IMR-90 (cell line): ENCODE results near the gene PIM1. TPM values are rescaled to one million over a fixed set of nuclear protein-coding genes. Genes with fewer than 3 reads are reported as not detected.

ENCODE experiments used
- ATAC-seq: fragments of 200-7000 bp; cut with Tn5 transposase; 2 replicates; pipeline ENCODE4 v1.9.1; 2020; ENCODE audit warnings: low read depth, mild to moderate bottlenecking, moderate library complexity
- BruUV-seq: library from RNA; stranded (reverse); fragments of 400-500 nt; replicated peaks from 2 replicates; lab custom pipeline; 2021; lab: Mats Ljungman, UMichigan
- CTCF ChIA-PET: fragments of 300-600 bp; formaldehyde crosslinking; extraction: SDS; loops from one replicate; lab custom pipeline; 2021; ENCODE audit warnings: antibody characterized with exemption; lab: Yijun Ruan, JAX
- POLR2A ChIA-PET: fragments of 300-600 bp; sonication (Branson Sonifier 250); formaldehyde crosslinking; loops from one replicate; lab custom pipeline; 2022; ENCODE audit warnings: antibody characterized with exemption; ENCODE audit not compliant: unreplicated experiment; lab: Charles Lee
- DNase-seq: peaks from one replicate; pipeline ENCODE4 v3.0.0; 2013
- H2AFZ ChIP-seq: replicated peaks from 2 replicates; pipeline ENCODE3; 2013; ENCODE audit warnings: low read length, mild to moderate bottlenecking; ENCODE audit not compliant: poor library complexity
- H2AK5ac ChIP-seq: 2 replicates; pipeline ENCODE4 v1.6.1; 2013; ENCODE audit warnings: low read depth, low read length, inconsistent platforms
- H2AK9ac ChIP-seq: replicated peaks from 2 replicates; pipeline ENCODE3; 2013; ENCODE audit warnings: mild to moderate bottlenecking, low read depth, low read length, moderate library complexity; ENCODE audit not compliant: poor library complexity
- H2BK120ac ChIP-seq: 2 replicates; pipeline ENCODE4 v1.6.1; 2013; ENCODE audit warnings: low read depth, low read length, inconsistent platforms
- H2BK15ac ChIP-seq: 3 replicates; pipeline ENCODE4 v1.6.1; 2013; ENCODE audit warnings: low read depth, low read length, inconsistent platforms
- H2BK20ac ChIP-seq: 2 replicates; pipeline ENCODE4 v1.6.1; 2013; ENCODE audit warnings: low read depth, mild to moderate bottlenecking, inconsistent platforms, low read length, moderate library complexity
- H2BK5ac ChIP-seq: 2 replicates; pipeline ENCODE4 v1.6.1; 2013; ENCODE audit warnings: mild to moderate bottlenecking, low read depth, low read length, inconsistent platforms; ENCODE audit not compliant: poor library complexity, severe bottlenecking
- H3K14ac ChIP-seq: replicated peaks from 2 replicates; pipeline ENCODE4 v1.6.1; 2013; ENCODE audit warnings: low read depth, low read length, inconsistent platforms
- H3K18ac ChIP-seq: 2 replicates; pipeline ENCODE4 v1.6.1; 2013; ENCODE audit warnings: low read depth, low read length, control low read depth
- H3K23ac ChIP-seq: 2 replicates; pipeline ENCODE4 v1.6.1; 2013; ENCODE audit warnings: low read depth, low read length, inconsistent platforms
- H3K27ac ChIP-seq: 2 replicates; pipeline ENCODE4 v1.5.1; 2013; ENCODE audit warnings: mild to moderate bottlenecking, control low read depth, low read length; ENCODE audit not compliant: insufficient read depth
- H3K27me3 ChIP-seq: 2 replicates; pipeline ENCODE4 v1.6.1; 2013; ENCODE audit warnings: low read length; ENCODE audit not compliant: control insufficient read depth, insufficient read depth
- H3K36me3 ChIP-seq: 2 replicates; pipeline ENCODE4 v1.6.1; 2013; ENCODE audit warnings: low read length, mixed read lengths; ENCODE audit not compliant: control insufficient read depth, insufficient read depth
- H3K4ac ChIP-seq: 2 replicates; pipeline ENCODE4 v1.6.1; 2013; ENCODE audit warnings: low read depth, low read length, inconsistent platforms
- H3K4me1 ChIP-seq: 2 replicates; pipeline ENCODE4 v1.6.1; 2013; ENCODE audit warnings: low read length, mixed read lengths; ENCODE audit not compliant: control insufficient read depth, insufficient read depth
- H3K4me2 ChIP-seq: 2 replicates; pipeline ENCODE4 v1.6.1; 2013; ENCODE audit warnings: low read depth, mild to moderate bottlenecking, control low read depth, low read length, moderate library complexity
- H3K4me3 ChIP-seq: 2 replicates; pipeline ENCODE4 v1.5.1; 2013; ENCODE audit warnings: low read depth, mild to moderate bottlenecking, control low read depth, low read length, moderate library complexity; ENCODE audit not compliant: insufficient read depth
- H3K56ac ChIP-seq: 2 replicates; pipeline ENCODE4 v1.6.1; 2013; ENCODE audit warnings: low read length, inconsistent platforms; ENCODE audit not compliant: insufficient read depth; ENCODE audit errors: extremely low read depth
- H3K79me1 ChIP-seq, 2 experiments: 2 replicates each; pipeline ENCODE4 v1.6.1; 2013; ENCODE audit warnings: low read length in 2 of 2, inconsistent platforms in 1 of 2, low read depth in 1 of 2
- H3K9ac ChIP-seq: 2 replicates; pipeline ENCODE4 v1.6.1; 2013; ENCODE audit warnings: low read depth, low read length, control low read depth
- H3K9me1 ChIP-seq: 2 replicates; pipeline ENCODE4 v1.6.1; 2013; ENCODE audit warnings: low read length, inconsistent platforms; ENCODE audit not compliant: insufficient read depth
- H3K9me3 ChIP-seq: 2 replicates; pipeline ENCODE4 v1.6.1; 2013; ENCODE audit warnings: low read length; ENCODE audit not compliant: control insufficient read depth, insufficient read depth
- H4K20me1 ChIP-seq: 2 replicates; pipeline ENCODE4 v1.6.1; 2013; ENCODE audit warnings: low read length, inconsistent platforms; ENCODE audit not compliant: insufficient read depth
- H4K5ac ChIP-seq: 2 replicates; pipeline ENCODE4 v1.6.1; 2013; ENCODE audit warnings: mild to moderate bottlenecking, low read depth, low read length, control low read depth
- H4K8ac ChIP-seq, 2 experiments: 2 replicates each; pipeline ENCODE4 v1.6.1; 2013; ENCODE audit warnings: low read depth in 2 of 2, low read length in 2 of 2, control low read depth in 1 of 2, inconsistent platforms in 1 of 2
- H4K91ac ChIP-seq: 2 replicates; pipeline ENCODE4 v1.6.1; 2013; ENCODE audit warnings: low read depth, low read length, inconsistent platforms; ENCODE audit not compliant: insufficient read depth
- BHLHE40 ChIP-seq: fragments of 150-350 bp; IDR thresholded peaks from 2 replicates; pipeline ENCODE4 v1.6.1; 2016; ENCODE audit warnings: mild to moderate bottlenecking, low read depth, low read length
- CEBPB ChIP-seq: IDR thresholded peaks from 2 replicates; pipeline ENCODE4 v1.6.1; 2012; ENCODE audit warnings: low read depth, low read length, improper control_type of control experiment
- CTCF ChIP-seq: conservative IDR thresholded peaks from 2 replicates; pipeline ENCODE4 v1.5.1; 2012; ENCODE audit warnings: mild to moderate bottlenecking, low read depth, low read length, improper control_type of control experiment
- ELK1 ChIP-seq: fragments of 150-350 bp; IDR thresholded peaks from 2 replicates; pipeline ENCODE4 v1.6.1; 2016; ENCODE audit warnings: low read depth, mild to moderate bottlenecking, low read length, moderate library complexity, borderline replicate concordance
- FOS ChIP-seq: fragments of 150-350 bp; IDR thresholded peaks from 2 replicates; pipeline ENCODE4 v1.6.1; 2016; ENCODE audit warnings: low read depth, low read length
- MAFK ChIP-seq: IDR thresholded peaks from 2 replicates; pipeline ENCODE4 v1.6.1; 2012; ENCODE audit warnings: low read depth, low read length, improper control_type of control experiment
- MAZ ChIP-seq: IDR thresholded peaks from 2 replicates; pipeline ENCODE4 v1.6.1; 2012; ENCODE audit warnings: low read depth, mild to moderate bottlenecking, low read length, improper control_type of control experiment, moderate library complexity, borderline replicate concordance
- NFE2L2 ChIP-seq: fragments of 150-350 bp; IDR thresholded peaks from 2 replicates; pipeline ENCODE4 v1.6.1; 2016; ENCODE audit warnings: low read depth, mild to moderate bottlenecking, low read length
- POLR2A ChIP-seq: IDR thresholded peaks from 2 replicates; pipeline ENCODE4 v1.6.1; 2012; ENCODE audit warnings: mild to moderate bottlenecking, low read depth, low read length
- RCOR1 ChIP-seq: IDR thresholded peaks from 2 replicates; pipeline ENCODE4 v1.6.1; 2012; ENCODE audit warnings: mild to moderate bottlenecking, low read length, improper control_type of control experiment; ENCODE audit not compliant: insufficient replicate concordance
- RFX5 ChIP-seq: IDR thresholded peaks from 2 replicates; pipeline ENCODE4 v1.8.0; 2012; ENCODE audit warnings: low read depth, mild to moderate bottlenecking, low read length, moderate library complexity
- SMC3 ChIP-seq: fragments of 150-350 bp; IDR thresholded peaks from 2 replicates; pipeline ENCODE4 v1.6.1; 2016; ENCODE audit warnings: low read depth, mild to moderate bottlenecking, antibody characterized with exemption, low read length, moderate library complexity
- WGBS, 2 experiments: methylation state at CpG; one replicate each; pipeline versions ENCODE4 v1.1.5 to v1.1.7; 2013; ENCODE audit warnings: missing lambda C conversion rate in 2 of 2; ENCODE audit not compliant: insufficient read length in 1 of 2; ENCODE audit errors: extremely low coverage in 2 of 2; 5-methylcytosine and 5-hydroxymethylcytosine counted together
- dilution Hi-C: fragments of 300-500 bp; cut with HindIII; formaldehyde crosslinking; loops from one replicate; pipeline ENCODE4 v1.14.3; 2018; ENCODE audit warnings: low sequenced_read_pairs; ENCODE audit not compliant: unreplicated experiment
- in situ Hi-C: fragments of 300-500 bp; cut with MboI; formaldehyde crosslinking; loops from 3 replicates; pipeline ENCODE4 v1.14.3; 2019; ENCODE audit warnings: low sequenced_read_pairs, inconsistent platforms, mixed read lengths
- intact Hi-C: fragments of 100-400 bp; cut with micrococcal nuclease; formaldehyde crosslinking; loops from 2 replicates; pipeline ENCODE4 v1.10.0; 2022
- polyA plus RNA-seq, 3 experiments: library from polyadenylated mRNA; depleted of rRNA; stranded (reverse); fragments of >200 nt; gene quantifications; 2 replicates each; pipeline ENCODE4 v1.2.3, GENCODE V29; 2012; ENCODE audit warnings: low replicate concordance in 1 of 3
- total RNA-seq: library from RNA; depleted of rRNA; stranded (reverse); fragments of >200 nt; gene quantifications from 2 replicates; pipeline ENCODE4 v1.2.3, GENCODE V29; 2012

PIM1 gene
- total and polyA plus RNA-seq, 2 of the 4 experiments (the other 2 are of a cell fraction), result 7.2 to 18.5 TPM

- in situ Hi-C loops, result no loop called here
- peaks cover 47% of the 10 kb centered on the region for H3K4me1 ChIP-seq
- dilution Hi-C loops, result no loop called here
- peak overlapping the region; percentile 99 for H4K91ac ChIP-seq
- H2AK9ac ChIP-seq, result peak overlapping the region; percentile 94
- no peaks in the 10 kb centered on the region for H3K27me3 ChIP-seq
- H3K56ac ChIP-seq, result peak overlapping the region; percentile 100
- H4K8ac ChIP-seq, result peak overlapping the region; percentile 92 to 93
- peak overlapping the region; percentile 88 for H3K9ac ChIP-seq
- peak overlapping the region; percentile 85 for H3K27ac ChIP-seq
- H3K23ac ChIP-seq, result peak overlapping the region; percentile 81
- DNase-seq (peak; percentile 99), ATAC-seq (peak; percentile 79)
- peak overlapping the region; percentile 80 for H2AFZ ChIP-seq
- H2BK5ac ChIP-seq, result peak overlapping the region; percentile 97
- H4K20me1 ChIP-seq, result peaks cover 4% of the 10 kb centered on the region; the same call in 1 of the 2 replicates
- peak overlapping the region; percentile 70 for H3K4me2 ChIP-seq
- intact Hi-C loops, result loop anchor here (1.0 to 2.0 kb wide), 3 partner anchors 32 to 79 kb away; no protein-coding TSS in a partner anchor
- H3K36me3 ChIP-seq, result no peaks in the 10 kb centered on the region
- H2BK20ac ChIP-seq, result peak overlapping the region; percentile 99
- TSS peak; percentile 51 for BruUV-seq
- peaks cover 0 to 6% of the 10 kb centered on the region in 2 experiments; a peak in 2 of 4 replicates for H3K79me1 ChIP-seq
- WGBS, 2 experiments, result 34% methylated on average over 3 of the region's 19 CpGs; no CpG with 5 or more reads in 1 of the 2 experiments
- peak overlapping the region; percentile 97 for H2BK15ac ChIP-seq
- CTCF ChIA-PET, result interaction anchor here (0.6 kb wide), 1 partner anchor 85 kb away, joined by 3 read pairs; no protein-coding TSS in a partner anchor
- H3K14ac ChIP-seq, result peak overlapping the region; percentile 98
- H3K4ac ChIP-seq, result peak overlapping the region; percentile 94
- H2AK5ac ChIP-seq, result peak overlapping the region; percentile 88
- H4K5ac ChIP-seq, result peak overlapping the region; percentile 89
- H3K9me3 ChIP-seq, result no peaks in the 10 kb centered on the region
- POLR2A ChIA-PET, result interaction anchor here (0.6 kb wide), 2 partner anchors 543 to 1507 kb away, joined by 3 to 5 read pairs; no protein-coding TSS in a partner anchor
- H3K18ac ChIP-seq, result peak overlapping the region; percentile 97
- H3K9me1 ChIP-seq, result peaks cover 23% of the 10 kb centered on the region
- H2BK120ac ChIP-seq, result peak overlapping the region; percentile 97
- peak overlapping the region; percentile 4; the same call in 1 of the 2 replicates for H3K4me3 ChIP-seq
- TF ChIP-seq FOS (peak; percentile 49; the same call in 1 of the 2 replicates), BHLHE40 (peak; percentile 99), ELK1 (no peak), CEBPB (no peak), CTCF (0 out of 2 replicates have a peak, but pooled peaks have one; percentile 1), RFX5 (no peak), MAZ (peak; percentile 95), POLR2A (peak; percentile 24; the same call in 1 of the 2 replicates), SMC3 (no peak), MAFK (no peak), RCOR1 (peak; percentile 33), NFE2L2 (no peak)
Observed at GRCh38 chr6:37137201-37138090, 32.5 kb upstream of the PIM1 start.
